Lower lobe of right lung (tissue), 2 donors: ENCODE data around the gene TRAF1. TPM values are rescaled to one million over a fixed set of nuclear protein-coding genes. Genes with fewer than 3 reads are reported as not detected.
A peak's percentile ranks its signal among the peaks of the same experiment; 100 is the strongest.

ENCODE experiments used
- ATAC-seq, 2 donors: fragments of 200-7000 bp; cut with Tn5 transposase; one replicate each; pipeline ENCODE4 v1.9.1; 2020 to 2022; ENCODE audit warnings: mild to moderate bottlenecking in 2 of 2, moderate library complexity in 2 of 2
- DNase-seq: peaks from one replicate; pipeline ENCODE4 v3.0.0-alpha.2; 2020
- H3K27ac ChIP-seq: fragments of 200-600 bp; one replicate; pipeline ENCODE4 v1.8.0; 2022
- H3K27me3 ChIP-seq: fragments of 200-600 bp; one replicate; pipeline ENCODE4 v1.8.0; 2022; ENCODE audit warnings: low read depth
- H3K36me3 ChIP-seq: fragments of 200-600 bp; one replicate; pipeline ENCODE4 v1.8.0; 2022; ENCODE audit warnings: mild to moderate bottlenecking
- H3K4me1 ChIP-seq: fragments of 200-600 bp; one replicate; pipeline ENCODE4 v1.8.0; 2022
- H3K4me3 ChIP-seq: fragments of 200-600 bp; one replicate; pipeline ENCODE4 v1.8.0; 2022; ENCODE audit warnings: mild to moderate bottlenecking
- H3K9me3 ChIP-seq: fragments of 200-600 bp; one replicate; pipeline ENCODE4 v1.8.0; 2022
- CTCF ChIP-seq: fragments of 200-600 bp; IDR thresholded peaks from one replicate; pipeline ENCODE4 v1.8.0; 2022; ENCODE audit warnings: antibody characterized with exemption, mild to moderate bottlenecking
- intact Hi-C: fragments of 100-400 bp; cut with DNase I; formaldehyde crosslinking; loops from one replicate; pipeline ENCODE4 v1.11.0; 2022
- total RNA-seq: library from RNA; stranded (reverse); fragmentation: NEBNext Ultra II Directional; extraction: Animal tissue kit (Norgen Biotek cat#: 25700); gene quantifications from one replicate; pipeline ENCODE4 v1.2.1, GENCODE V29; 2021
- donor health status: DM: no; HTN: yes; CAD: no; lungs with severe emphysema.

The TRAF1 gene
- total RNA-seq, 1 donor from 2014 or later, result 5.8 TPM

DNA sequence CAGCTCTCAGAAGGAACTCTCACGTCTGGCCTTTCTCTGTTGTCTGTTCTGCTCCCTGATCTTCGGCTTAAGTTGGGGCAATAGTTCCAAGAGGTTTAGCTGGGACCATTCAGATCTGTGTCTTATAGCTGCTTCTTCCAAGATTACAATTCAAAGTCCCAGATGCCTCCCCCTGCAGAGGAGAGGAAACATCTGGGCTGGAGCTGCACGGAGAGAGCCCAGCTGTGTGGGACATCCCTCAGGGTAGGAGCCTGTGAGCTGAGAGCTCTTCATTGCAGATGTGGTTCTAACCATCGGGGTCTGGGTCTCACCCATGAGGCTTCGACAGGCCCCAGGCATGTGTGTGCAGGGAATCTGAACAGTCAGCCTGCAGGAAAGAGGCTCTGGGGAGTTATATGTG is 40.6 kb downstream of the TRAF1 start:
- DNase-seq, result no peak

GRCh38 chr9:120885457-120885856 is 41.1 kb downstream of the TRAF1 start:
- H3K27ac ChIP-seq, result no peak overlapping the region
- ATAC-seq, result no peak
- H3K9me3 ChIP-seq, result no peaks in the 10 kb centered on the region
- H3K27me3 ChIP-seq, result no peaks in the 10 kb centered on the region
- peaks cover 17% of the 10 kb centered on the region for H3K4me1 ChIP-seq
- H3K4me3 ChIP-seq, result no peak overlapping the region
- DNase-seq, result no peak
- no peaks in the 10 kb centered on the region for H3K36me3 ChIP-seq
- no peak for TF ChIP-seq CTCF
- intact Hi-C loops, result no loop called here

More for the DNA sequence above, 40.6 kb downstream of the TRAF1 start:
- H3K27me3 ChIP-seq, result no peaks in the 10 kb centered on the region
- no peak overlapping the region for H3K4me3 ChIP-seq
- TF ChIP-seq CTCF, result no peak
- H3K9me3 ChIP-seq, result no peaks in the 10 kb centered on the region
- intact Hi-C loops, result no loop called here
- peak; percentile 54 to 65 for ATAC-seq
- H3K4me1 ChIP-seq, result peaks cover 17% of the 10 kb centered on the region
- no peaks in the 10 kb centered on the region for H3K36me3 ChIP-seq
- H3K27ac ChIP-seq, result peak overlapping the region; percentile 34

GRCh38 chr9:120883608-120883996 is 43.0 kb downstream of the TRAF1 start:
- no peak overlapping the region for H3K4me3 ChIP-seq
- H3K27me3 ChIP-seq, result no peaks in the 10 kb centered on the region
- DNase-seq (no peak), ATAC-seq (no peak)
- H3K9me3 ChIP-seq, result no peaks in the 10 kb centered on the region
- H3K36me3 ChIP-seq, result no peaks in the 10 kb centered on the region
- H3K27ac ChIP-seq, result no peak overlapping the region
- intact Hi-C loops, result no loop called here
- no peak for TF ChIP-seq CTCF
- peaks cover 14% of the 10 kb centered on the region for H3K4me1 ChIP-seq

GRCh38 chr9:120882935-120883607 is 43.5 kb downstream of the TRAF1 start:
- intact Hi-C loops, result no loop called here
- DNase-seq, result no peak
- Histone ChIP-seq H3K27me3 (no peaks in the 10 kb centered on the region), H3K9me3 (no peaks in the 10 kb centered on the region), H3K4me1 (peaks cover 14% of the 10 kb centered on the region), H3K4me3 (no peak overlapping the region), H3K36me3 (no peaks in the 10 kb centered on the region), H3K27ac (no peak overlapping the region)
- no peak for ATAC-seq
- no peak for TF ChIP-seq CTCF

DNA sequence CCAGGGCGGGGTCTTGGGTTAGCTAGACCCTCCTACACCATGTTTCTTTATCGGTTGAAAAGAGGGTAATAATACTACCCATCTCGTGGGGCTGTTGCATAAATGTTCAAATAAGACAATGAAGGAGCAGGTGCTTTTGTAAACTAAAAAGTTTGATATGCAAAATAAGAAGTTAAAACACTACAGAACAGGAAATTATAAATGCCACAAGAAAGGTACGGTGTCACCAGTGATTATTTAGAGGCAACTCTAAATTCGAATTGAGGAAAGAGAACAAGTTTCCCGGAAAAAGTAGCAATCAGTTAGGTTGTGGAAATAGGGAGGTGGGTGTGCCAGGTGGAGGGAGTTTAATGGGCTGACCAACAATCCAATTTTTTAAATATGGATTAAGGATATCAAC is 47.1 kb downstream of the TRAF1 start:
- Histone ChIP-seq H3K4me1 (peaks cover 12% of the 10 kb centered on the region), H3K27ac (no peak overlapping the region), H3K36me3 (no peaks in the 10 kb centered on the region), H3K27me3 (no peaks in the 10 kb centered on the region), H3K9me3 (no peaks in the 10 kb centered on the region), H3K4me3 (no peak overlapping the region)
- intact Hi-C loops, result no loop called here
- no peak for ATAC-seq
- TF ChIP-seq CTCF, result no peak
- no peak for DNase-seq
